Measurements from ENCODE around the gene PHTF1.

PHTF1 gene

DNA sequence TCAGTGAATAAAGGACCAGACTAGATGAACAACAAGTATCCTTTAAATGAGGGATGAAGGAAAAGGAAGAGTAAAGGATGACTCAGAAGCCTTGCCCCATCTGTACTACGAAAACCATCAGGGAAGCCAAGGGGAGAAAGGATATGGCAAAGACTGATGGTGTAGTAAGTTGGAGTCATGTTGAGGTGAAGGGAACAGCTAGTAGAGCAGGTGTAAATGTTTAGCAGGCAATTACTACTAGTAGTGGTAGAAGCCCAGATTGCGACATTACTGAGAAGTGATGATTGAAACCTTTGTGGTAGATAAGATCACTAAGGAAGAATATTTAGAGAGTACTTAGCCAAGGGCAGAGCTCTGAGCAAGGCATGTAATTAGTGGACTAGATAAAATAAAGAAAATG, 84.0 kb downstream of the PHTF1 start:
- intact Hi-C loops (cut with DNase I), result loop anchor here (10.0 kb wide), 1 partner anchor 281 kb away; the partner anchor contains the start of gene MAGI3

GRCh38 chr1:113674591-113674990, 84.7 kb downstream of the PHTF1 start:
- DNase-seq, result no peak
- intact Hi-C loops (cut with DNase I), result loop anchor here (10.0 kb wide), 1 partner anchor 280 kb away; the partner anchor contains the start of gene MAGI3

More for the DNA sequence above, 84.0 kb downstream of the PHTF1 start:
- no peak for DNase-seq

DNA sequence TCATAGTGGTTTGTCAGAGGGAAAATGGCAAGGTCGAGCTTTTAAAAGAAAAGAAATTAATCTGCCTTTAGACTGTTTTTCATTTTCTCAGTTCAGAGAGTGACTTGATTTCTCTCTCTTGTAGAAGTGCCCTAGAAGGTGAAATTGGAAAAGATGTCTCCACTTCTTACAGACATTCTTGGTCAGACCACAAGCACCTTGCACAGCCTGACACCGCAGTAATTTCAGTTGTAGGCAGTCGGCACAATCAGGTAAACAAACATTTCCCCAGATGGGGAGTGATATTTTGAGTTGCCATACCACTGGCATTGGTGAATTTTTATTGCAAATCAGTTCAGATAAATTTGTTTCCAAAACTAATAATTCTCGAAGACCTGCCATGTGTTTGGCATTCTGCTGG, 86.8 kb downstream of the PHTF1 start:
- intact Hi-C loops (cut with DNase I), result loop anchor here (10.0 kb wide), 1 partner anchor 278 kb away; the partner anchor contains the start of gene MAGI3
- DNase-seq, result no peak

- intact Hi-C loops (cut with DNase I), result loop anchor here (10.0 kb wide), 1 partner anchor 276 kb away; the partner anchor contains the start of gene MAGI3
- DNase-seq, result no peak
Measured at GRCh38 chr1:113670650-113671049, 88.6 kb downstream of the PHTF1 start.

DNA sequence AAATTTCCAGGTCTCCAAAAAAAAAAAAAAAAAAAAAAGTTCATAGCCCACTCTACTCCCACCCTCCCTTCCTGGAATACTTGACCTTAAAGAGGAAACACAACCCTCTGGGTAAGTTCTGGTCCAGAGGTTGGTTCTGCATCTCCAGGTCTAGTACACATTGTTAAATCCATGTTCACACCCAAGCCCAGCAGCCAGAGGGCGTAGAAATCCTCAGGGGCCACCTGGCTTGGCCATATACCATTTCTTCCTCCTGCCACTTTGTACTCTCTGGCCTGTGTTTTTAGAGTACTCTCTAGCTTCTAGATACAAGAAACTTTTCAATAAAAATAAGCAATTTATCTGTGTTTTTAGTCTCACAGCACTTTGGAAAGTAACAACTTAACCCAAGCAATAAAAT, 89.3 kb downstream of the PHTF1 start:
- intact Hi-C loops (cut with DNase I), result loop anchor here (10.0 kb wide), 1 partner anchor 275 kb away; the partner anchor contains the start of gene MAGI3
- no peak for DNase-seq

DNA sequence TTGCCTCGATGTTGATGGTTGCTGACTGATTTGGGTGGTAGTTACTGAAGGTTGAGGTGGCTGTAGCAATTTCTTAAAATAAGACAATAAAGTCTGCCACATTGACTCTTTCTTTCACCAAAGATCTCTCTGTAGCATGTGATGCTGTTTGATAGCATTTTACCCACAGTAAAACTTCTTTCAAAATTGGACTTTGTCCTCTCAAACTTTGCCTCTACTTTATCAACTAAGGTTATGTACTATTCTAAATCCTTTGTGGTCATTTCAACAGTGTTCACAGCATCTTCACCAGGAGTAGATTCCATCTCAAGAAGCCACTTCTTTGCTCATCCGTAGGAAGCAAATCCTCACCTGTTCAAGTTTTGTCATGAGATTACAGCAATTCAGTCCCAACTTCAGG, 93.2 kb downstream of the PHTF1 start:
- no peak for DNase-seq
- intact Hi-C loops (cut with DNase I), result no loop called here

DNA sequence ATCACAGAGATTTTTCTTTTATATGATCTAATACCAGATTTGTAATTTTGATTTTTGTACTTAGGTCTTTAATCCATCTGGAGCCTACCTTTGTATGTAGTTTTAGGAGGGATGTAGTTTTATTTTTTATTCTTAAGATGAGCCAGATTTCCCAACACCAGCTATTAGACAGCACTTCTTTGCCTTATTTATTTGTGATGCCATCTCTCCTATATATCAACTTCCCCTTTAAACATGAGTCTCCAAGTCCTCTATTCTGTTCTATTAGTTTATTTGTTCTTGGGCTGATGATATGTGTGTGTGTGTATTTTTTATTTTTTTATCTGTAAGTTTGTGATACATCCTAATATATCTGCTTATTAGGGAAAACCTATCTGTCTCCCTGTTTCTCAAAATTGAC, 94.2 kb downstream of the PHTF1 start:
- intact Hi-C loops (cut with DNase I), result no loop called here

DNA sequence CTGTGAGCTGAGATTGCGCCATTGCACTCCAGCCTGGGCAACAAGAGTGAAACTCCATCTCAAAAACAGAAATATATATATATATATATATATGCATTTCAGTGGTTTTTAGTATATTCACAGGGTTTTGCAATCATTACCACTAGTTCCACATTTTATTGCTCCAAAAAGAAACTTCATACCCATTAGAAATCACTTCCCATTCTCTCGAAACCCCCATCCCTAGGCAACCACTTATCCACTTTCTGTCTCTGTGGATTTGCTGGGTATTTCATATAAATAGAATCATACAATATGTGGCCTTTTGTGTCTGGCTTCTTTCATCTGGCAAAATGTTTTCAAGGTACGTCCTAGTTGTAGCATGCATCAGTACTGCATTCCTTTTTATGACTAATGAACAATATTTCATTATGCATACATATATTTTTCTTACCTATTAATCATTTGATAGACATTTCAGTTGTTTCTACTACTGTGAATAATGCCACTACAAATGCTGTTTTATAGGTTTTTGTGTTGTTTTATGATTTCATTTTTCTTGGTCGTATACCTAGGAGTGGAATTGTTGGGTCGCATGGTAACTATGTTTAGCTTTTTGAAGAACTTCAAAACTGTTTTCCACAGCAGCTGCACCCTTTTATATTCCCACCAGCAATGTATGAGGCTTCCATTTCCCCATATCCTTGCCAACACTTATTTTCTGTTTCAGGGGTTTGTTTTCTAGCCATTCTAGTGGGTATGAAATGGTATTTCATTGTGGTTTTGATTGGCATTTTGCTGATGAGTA, 95.9 kb downstream of the PHTF1 start:
- intact Hi-C loops (cut with DNase I), result no loop called here
- DNase-seq, result no peak

More for the DNA sequence above, 94.2 kb downstream of the PHTF1 start:
- DNase-seq, result no peak

DNA sequence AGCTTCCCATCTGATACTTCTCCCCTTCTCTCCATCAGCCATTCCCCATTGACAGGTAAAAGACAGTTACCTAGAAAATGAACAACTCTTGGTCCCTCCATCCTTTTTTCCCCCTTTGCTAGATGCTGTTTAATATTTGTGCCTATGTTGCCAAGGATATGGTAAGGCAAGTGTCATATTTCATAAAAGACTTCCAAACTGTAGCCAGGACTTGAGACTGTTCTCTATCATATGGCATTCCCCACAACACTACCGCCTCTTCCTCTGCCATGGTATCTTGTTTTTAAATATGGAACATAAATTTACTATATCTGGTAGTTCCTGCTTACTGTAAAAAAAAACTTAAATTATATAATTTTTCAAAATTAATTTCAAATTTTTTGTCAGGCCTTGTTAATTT, 97.2 kb downstream of the PHTF1 start:
- DNase-seq, result no peak
- intact Hi-C loops (cut with DNase I), result no loop called here

DNA sequence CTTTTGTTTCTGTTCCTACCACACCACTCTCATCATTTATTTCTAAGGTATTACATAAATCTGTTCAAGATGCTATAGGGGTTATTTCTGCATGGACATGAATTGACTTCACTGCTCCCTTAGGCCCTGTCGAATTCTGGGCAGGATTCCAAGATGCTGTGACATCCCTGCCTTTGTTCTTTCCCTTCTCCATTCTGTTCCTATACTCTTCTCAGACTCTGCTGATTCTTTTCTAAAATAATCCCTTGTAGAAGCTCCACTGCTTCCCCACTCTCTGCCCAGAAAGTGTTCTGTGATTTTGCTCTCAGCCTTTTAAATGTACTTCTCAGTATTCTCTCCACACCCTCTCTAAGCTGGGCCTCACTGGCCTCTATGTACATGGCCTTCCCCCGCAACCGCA, 99.2 kb downstream of the PHTF1 start:
- DNase-seq, result peak in 2 of 10 donors; percentile 31 to 48

GRCh38 chr1:113659556-113659955, 99.7 kb downstream of the PHTF1 start:
- intact Hi-C loops (cut with DNase I), result no loop called here
- DNase-seq, result peak in 1 of 10 donors; percentile 21

More for the DNA sequence above, 99.2 kb downstream of the PHTF1 start:
- intact Hi-C loops (cut with DNase I), result no loop called here

GRCh38 chr1:113659035-113659434, 100.3 kb downstream of the PHTF1 start:
- peak in 1 of 10 donors; percentile 25 for DNase-seq
- intact Hi-C loops (cut with DNase I), result no loop called here

GRCh38 chr1:113657556-113658063, 101.7 kb downstream of the PHTF1 start:
- peak in 1 of 10 donors; percentile 22 for DNase-seq
- intact Hi-C loops (cut with DNase I), result no loop called here

DNA sequence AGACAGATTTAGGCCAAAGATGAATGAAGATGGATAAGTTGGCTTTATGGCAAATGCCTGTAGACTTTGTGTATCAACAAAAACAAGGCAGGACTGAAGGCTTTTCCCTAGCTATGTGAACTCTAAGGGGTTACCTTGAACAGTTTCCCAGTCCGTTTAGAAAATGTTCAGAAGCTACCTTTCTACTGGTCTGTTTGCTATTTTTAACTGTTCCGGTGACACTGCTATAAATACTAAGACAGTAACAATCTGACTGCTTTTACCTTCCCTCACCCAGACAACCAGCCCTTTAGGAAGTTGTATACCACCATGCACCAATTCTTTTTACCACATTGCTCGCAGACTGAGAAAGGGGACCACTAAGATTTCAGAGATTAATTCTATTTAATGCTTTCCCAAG, 102.2 kb downstream of the PHTF1 start:
- DNase-seq, result no peak
- intact Hi-C loops (cut with DNase I), result no loop called here

GRCh38 chr1:113654883-113655282, 104.4 kb downstream of the PHTF1 start:
- DNase-seq, result no peak
- intact Hi-C loops (cut with DNase I), result no loop called here

DNA sequence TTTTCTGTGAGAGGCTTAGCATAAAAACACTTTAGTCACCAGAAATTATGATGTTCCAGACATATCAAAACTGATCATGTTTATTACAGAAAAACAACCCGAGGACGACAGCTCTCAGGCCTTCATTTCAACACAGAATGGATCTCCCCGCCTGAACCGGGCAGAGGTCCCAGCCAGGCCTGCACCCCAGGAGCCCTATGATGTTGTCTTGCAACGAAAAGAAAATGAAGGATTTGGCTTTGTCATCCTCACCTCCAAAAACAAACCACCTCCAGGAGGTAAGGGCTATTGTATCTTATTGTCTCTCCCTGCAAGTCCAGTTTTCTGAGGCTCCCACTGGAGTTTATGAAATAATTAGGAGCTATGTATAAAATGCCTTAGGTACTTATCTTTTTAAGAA, 105.5 kb downstream of the PHTF1 start:
- intact Hi-C loops (cut with DNase I), result no loop called here
- DNase-seq, result peak in 1 of 10 donors; percentile 37

DNA sequence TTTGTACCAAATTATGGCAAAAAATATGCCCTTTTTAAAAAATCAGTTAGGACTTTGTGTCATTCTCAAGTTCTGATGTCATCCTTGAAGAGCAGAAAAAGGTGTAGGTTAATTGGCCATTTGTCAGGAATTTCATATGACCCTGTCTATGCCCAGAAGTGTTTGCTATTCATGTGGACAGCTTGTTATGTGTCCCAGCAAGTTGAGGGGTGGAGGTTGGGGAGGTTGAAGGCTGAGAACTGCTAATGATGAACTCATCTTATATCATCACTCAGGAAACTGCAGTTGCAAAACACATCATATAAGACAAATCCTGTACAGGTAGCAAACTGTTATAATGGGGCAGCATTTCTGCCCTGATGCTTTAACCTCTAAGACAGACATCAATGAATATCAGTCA, 106.5 kb downstream of the PHTF1 start:
- intact Hi-C loops (cut with DNase I), result no loop called here
- DNase-seq, result no peak

GRCh38 chr1:113648478-113648877, 110.8 kb downstream of the PHTF1 start:
- intact Hi-C loops (cut with DNase I), result no loop called here

GRCh38 chr1:113647164-113647563, 112.1 kb downstream of the PHTF1 start:
- intact Hi-C loops (cut with DNase I), result no loop called here
- DNase-seq, result no peak

More at GRCh38 chr1:113648478-113648877, 110.8 kb downstream of the PHTF1 start:
- DNase-seq, result no peak

Measured in posterior cingulate gyrus (tissue), 11 donors.